H1 (cell line): ENCODE data around the gene TCF4. TPM values are rescaled to one million over a fixed set of nuclear protein-coding genes. Genes with fewer than 3 reads are reported as not detected.

Experiments used
- CEBPB ChIP-seq: IDR thresholded peaks from 2 replicates; pipeline ENCODE4 v1.6.1; 2012; ENCODE audit warnings: low read depth, low read length
- CTBP2 ChIP-seq: IDR thresholded peaks from 2 replicates; pipeline ENCODE4 v1.7.0; 2011; ENCODE audit warnings: borderline replicate concordance, mild to moderate bottlenecking, moderate library complexity, mixed read lengths, low read length; ENCODE audit not compliant: insufficient read depth, insufficient read length
- NANOG ChIP-seq: IDR thresholded peaks from 2 replicates; pipeline ENCODE4 v1.6.1; 2011; ENCODE audit warnings: low read length, low read depth, mild to moderate bottlenecking, inconsistent platforms; ENCODE audit not compliant: insufficient read depth, poor library complexity, severe bottlenecking
- NRF1 ChIP-seq: IDR thresholded peaks from 2 replicates; pipeline ENCODE4 v1.6.1; 2011; ENCODE audit warnings: mild to moderate bottlenecking, low read depth, low read length, improper control_type of control experiment
- RBBP5 ChIP-seq: IDR thresholded peaks from 2 replicates; pipeline ENCODE4 v1.7.1; 2012; ENCODE audit warnings: low read depth, mild to moderate bottlenecking, inconsistent platforms, low read length, moderate library complexity, borderline replicate concordance
- RXRA ChIP-seq: IDR thresholded peaks from 2 replicates; pipeline ENCODE4 v1.6.1; 2011; ENCODE audit warnings: low read depth, mild to moderate bottlenecking, low read length, moderate library complexity; ENCODE audit not compliant: insufficient read depth
- TAF1 ChIP-seq: IDR thresholded peaks from 2 replicates; pipeline ENCODE4 v1.6.1; 2011; ENCODE audit warnings: mild to moderate bottlenecking, low read depth, low read length
- TEAD4 ChIP-seq: IDR thresholded peaks from 2 replicates; pipeline ENCODE4 v1.6.1; 2012; ENCODE audit warnings: low read depth, low read length, inconsistent platforms, mixed read lengths
- polyA plus RNA-seq, 7 experiments: library from polyadenylated mRNA; depleted of rRNA in 3 of 7; stranded (reverse) in 5 of 7; unstranded in 2 of 7; fragments of >200 nt in 5 of 7; fragments of 200-250 nt in 2 of 7; gene quantifications; 1 replicate in 5 of 7; 2 replicates in 1 of 7; 4 replicates in 1 of 7; pipeline versions ENCODE4 v1.2.1 to v1.2.3, GENCODE V29; 2011 to 2013; ENCODE audit warnings: missing spikeins in 2 of 7, mixed read lengths in 2 of 7
- total RNA-seq: library from RNA; stranded (reverse); fragmentation: NEBNext Ultra II Directional; extraction: Animal tissue kit (Norgen Biotek cat#: 25700); gene quantifications from 2 replicates; pipeline ENCODE4 v1.2.1, GENCODE V29; 2021
- TF ChIP-seq, protein P1 (sequence below): fragments of 300-600 bp; sonication (generic); IDR thresholded peaks from 2 replicates; pipeline ENCODE4 v1.7.1; 2012; ENCODE audit warnings: low read length, moderate library complexity, mild to moderate bottlenecking, inconsistent platforms; ENCODE audit not compliant: insufficient replicate concordance

TCF4 gene
- total and polyA plus RNA-seq, 2 of the 8 experiments (the other 6 are each of a cell fraction or from before 2014, with no cell fraction given): 59.3 to 118 TPM

DNA sequence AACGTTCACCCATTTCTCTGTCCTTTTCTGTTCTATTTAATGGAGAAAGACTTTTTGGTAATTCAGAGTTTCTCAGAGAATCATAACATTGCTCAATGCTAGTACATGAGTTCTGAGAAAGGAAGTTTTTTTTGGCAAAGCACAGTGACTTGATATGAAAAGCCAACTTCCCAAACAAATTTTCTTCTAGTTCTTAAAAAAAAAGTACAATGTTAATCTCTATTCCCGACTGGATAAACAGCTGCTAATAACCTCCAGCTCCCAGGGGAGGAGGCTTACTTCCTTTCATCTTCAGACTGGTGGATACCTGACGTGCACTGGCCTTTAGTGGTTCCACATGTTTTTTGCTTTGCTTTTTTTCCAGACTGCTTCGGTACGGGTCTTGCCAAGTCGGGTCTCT, 344.1 kb downstream of the TCF4 start (continued):
- TF ChIP-seq, protein P1, sequence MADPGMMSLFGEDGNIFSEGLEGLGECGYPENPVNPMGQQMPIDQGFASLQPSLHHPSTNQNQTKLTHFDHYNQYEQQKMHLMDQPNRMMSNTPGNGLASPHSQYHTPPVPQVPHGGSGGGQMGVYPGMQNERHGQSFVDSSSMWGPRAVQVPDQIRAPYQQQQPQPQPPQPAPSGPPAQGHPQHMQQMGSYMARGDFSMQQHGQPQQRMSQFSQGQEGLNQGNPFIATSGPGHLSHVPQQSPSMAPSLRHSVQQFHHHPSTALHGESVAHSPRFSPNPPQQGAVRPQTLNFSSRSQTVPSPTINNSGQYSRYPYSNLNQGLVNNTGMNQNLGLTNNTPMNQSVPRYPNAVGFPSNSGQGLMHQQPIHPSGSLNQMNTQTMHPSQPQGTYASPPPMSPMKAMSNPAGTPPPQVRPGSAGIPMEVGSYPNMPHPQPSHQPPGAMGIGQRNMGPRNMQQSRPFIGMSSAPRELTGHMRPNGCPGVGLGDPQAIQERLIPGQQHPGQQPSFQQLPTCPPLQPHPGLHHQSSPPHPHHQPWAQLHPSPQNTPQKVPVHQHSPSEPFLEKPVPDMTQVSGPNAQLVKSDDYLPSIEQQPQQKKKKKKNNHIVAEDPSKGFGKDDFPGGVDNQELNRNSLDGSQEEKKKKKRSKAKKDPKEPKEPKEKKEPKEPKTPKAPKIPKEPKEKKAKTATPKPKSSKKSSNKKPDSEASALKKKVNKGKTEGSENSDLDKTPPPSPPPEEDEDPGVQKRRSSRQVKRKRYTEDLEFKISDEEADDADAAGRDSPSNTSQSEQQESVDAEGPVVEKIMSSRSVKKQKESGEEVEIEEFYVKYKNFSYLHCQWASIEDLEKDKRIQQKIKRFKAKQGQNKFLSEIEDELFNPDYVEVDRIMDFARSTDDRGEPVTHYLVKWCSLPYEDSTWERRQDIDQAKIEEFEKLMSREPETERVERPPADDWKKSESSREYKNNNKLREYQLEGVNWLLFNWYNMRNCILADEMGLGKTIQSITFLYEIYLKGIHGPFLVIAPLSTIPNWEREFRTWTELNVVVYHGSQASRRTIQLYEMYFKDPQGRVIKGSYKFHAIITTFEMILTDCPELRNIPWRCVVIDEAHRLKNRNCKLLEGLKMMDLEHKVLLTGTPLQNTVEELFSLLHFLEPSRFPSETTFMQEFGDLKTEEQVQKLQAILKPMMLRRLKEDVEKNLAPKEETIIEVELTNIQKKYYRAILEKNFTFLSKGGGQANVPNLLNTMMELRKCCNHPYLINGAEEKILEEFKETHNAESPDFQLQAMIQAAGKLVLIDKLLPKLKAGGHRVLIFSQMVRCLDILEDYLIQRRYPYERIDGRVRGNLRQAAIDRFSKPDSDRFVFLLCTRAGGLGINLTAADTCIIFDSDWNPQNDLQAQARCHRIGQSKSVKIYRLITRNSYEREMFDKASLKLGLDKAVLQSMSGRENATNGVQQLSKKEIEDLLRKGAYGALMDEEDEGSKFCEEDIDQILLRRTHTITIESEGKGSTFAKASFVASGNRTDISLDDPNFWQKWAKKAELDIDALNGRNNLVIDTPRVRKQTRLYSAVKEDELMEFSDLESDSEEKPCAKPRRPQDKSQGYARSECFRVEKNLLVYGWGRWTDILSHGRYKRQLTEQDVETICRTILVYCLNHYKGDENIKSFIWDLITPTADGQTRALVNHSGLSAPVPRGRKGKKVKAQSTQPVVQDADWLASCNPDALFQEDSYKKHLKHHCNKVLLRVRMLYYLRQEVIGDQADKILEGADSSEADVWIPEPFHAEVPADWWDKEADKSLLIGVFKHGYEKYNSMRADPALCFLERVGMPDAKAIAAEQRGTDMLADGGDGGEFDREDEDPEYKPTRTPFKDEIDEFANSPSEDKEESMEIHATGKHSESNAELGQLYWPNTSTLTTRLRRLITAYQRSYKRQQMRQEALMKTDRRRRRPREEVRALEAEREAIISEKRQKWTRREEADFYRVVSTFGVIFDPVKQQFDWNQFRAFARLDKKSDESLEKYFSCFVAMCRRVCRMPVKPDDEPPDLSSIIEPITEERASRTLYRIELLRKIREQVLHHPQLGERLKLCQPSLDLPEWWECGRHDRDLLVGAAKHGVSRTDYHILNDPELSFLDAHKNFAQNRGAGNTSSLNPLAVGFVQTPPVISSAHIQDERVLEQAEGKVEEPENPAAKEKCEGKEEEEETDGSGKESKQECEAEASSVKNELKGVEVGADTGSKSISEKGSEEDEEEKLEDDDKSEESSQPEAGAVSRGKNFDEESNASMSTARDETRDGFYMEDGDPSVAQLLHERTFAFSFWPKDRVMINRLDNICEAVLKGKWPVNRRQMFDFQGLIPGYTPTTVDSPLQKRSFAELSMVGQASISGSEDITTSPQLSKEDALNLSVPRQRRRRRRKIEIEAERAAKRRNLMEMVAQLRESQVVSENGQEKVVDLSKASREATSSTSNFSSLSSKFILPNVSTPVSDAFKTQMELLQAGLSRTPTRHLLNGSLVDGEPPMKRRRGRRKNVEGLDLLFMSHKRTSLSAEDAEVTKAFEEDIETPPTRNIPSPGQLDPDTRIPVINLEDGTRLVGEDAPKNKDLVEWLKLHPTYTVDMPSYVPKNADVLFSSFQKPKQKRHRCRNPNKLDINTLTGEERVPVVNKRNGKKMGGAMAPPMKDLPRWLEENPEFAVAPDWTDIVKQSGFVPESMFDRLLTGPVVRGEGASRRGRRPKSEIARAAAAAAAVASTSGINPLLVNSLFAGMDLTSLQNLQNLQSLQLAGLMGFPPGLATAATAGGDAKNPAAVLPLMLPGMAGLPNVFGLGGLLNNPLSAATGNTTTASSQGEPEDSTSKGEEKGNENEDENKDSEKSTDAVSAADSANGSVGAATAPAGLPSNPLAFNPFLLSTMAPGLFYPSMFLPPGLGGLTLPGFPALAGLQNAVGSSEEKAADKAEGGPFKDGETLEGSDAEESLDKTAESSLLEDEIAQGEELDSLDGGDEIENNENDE: no peak
- TF ChIP-seq NRF1: no peak
- TF ChIP-seq CTBP2: no peak
- no peak for TF ChIP-seq TEAD4
- no peak for TF ChIP-seq NANOG
- TF ChIP-seq RBBP5: no peak
- TF ChIP-seq CEBPB: no peak
- no peak for TF ChIP-seq TAF1
- TF ChIP-seq RXRA: no peak
